IMR-90 (cell line): ENCODE measurements around the gene EPHA2. TPM values are rescaled to one million over a fixed set of nuclear protein-coding genes. Genes with fewer than 3 reads are reported as not detected.

Source experiments
- ATAC-seq: fragments of 200-7000 bp; cut with Tn5 transposase; 2 replicates; pipeline ENCODE4 v1.9.1; 2020; ENCODE audit warnings: low read depth, mild to moderate bottlenecking, moderate library complexity
- BruUV-seq: library from RNA; stranded (reverse); fragments of 400-500 nt; replicated peaks from 2 replicates; lab custom pipeline; 2021; lab: Mats Ljungman, UMichigan
- CTCF ChIA-PET: fragments of 300-600 bp; formaldehyde crosslinking; extraction: SDS; loops from one replicate; lab custom pipeline; 2021; ENCODE audit warnings: antibody characterized with exemption; lab: Yijun Ruan, JAX
- POLR2A ChIA-PET: fragments of 300-600 bp; sonication (Branson Sonifier 250); formaldehyde crosslinking; loops from one replicate; lab custom pipeline; 2022; ENCODE audit warnings: antibody characterized with exemption; ENCODE audit not compliant: unreplicated experiment; lab: Charles Lee
- DNase-seq: peaks from one replicate; pipeline ENCODE4 v3.0.0; 2013
- H2AFZ ChIP-seq: replicated peaks from 2 replicates; pipeline ENCODE3; 2013; ENCODE audit warnings: low read length, mild to moderate bottlenecking; ENCODE audit not compliant: poor library complexity
- H2AK5ac ChIP-seq: 2 replicates; pipeline ENCODE4 v1.6.1; 2013; ENCODE audit warnings: low read depth, low read length, inconsistent platforms
- H2AK9ac ChIP-seq: replicated peaks from 2 replicates; pipeline ENCODE3; 2013; ENCODE audit warnings: mild to moderate bottlenecking, low read depth, low read length, moderate library complexity; ENCODE audit not compliant: poor library complexity
- H2BK120ac ChIP-seq: 2 replicates; pipeline ENCODE4 v1.6.1; 2013; ENCODE audit warnings: low read depth, low read length, inconsistent platforms
- H2BK15ac ChIP-seq: 3 replicates; pipeline ENCODE4 v1.6.1; 2013; ENCODE audit warnings: low read depth, low read length, inconsistent platforms
- H2BK20ac ChIP-seq: 2 replicates; pipeline ENCODE4 v1.6.1; 2013; ENCODE audit warnings: low read depth, mild to moderate bottlenecking, inconsistent platforms, low read length, moderate library complexity
- H2BK5ac ChIP-seq: 2 replicates; pipeline ENCODE4 v1.6.1; 2013; ENCODE audit warnings: mild to moderate bottlenecking, low read depth, low read length, inconsistent platforms; ENCODE audit not compliant: poor library complexity, severe bottlenecking
- H3K14ac ChIP-seq: replicated peaks from 2 replicates; pipeline ENCODE4 v1.6.1; 2013; ENCODE audit warnings: low read depth, low read length, inconsistent platforms
- H3K18ac ChIP-seq: 2 replicates; pipeline ENCODE4 v1.6.1; 2013; ENCODE audit warnings: low read depth, low read length, control low read depth
- H3K23ac ChIP-seq: 2 replicates; pipeline ENCODE4 v1.6.1; 2013; ENCODE audit warnings: low read depth, low read length, inconsistent platforms
- H3K27ac ChIP-seq: 2 replicates; pipeline ENCODE4 v1.5.1; 2013; ENCODE audit warnings: mild to moderate bottlenecking, control low read depth, low read length; ENCODE audit not compliant: insufficient read depth
- H3K27me3 ChIP-seq: 2 replicates; pipeline ENCODE4 v1.6.1; 2013; ENCODE audit warnings: low read length; ENCODE audit not compliant: control insufficient read depth, insufficient read depth
- H3K36me3 ChIP-seq: 2 replicates; pipeline ENCODE4 v1.6.1; 2013; ENCODE audit warnings: low read length, mixed read lengths; ENCODE audit not compliant: control insufficient read depth, insufficient read depth
- H3K4ac ChIP-seq: 2 replicates; pipeline ENCODE4 v1.6.1; 2013; ENCODE audit warnings: low read depth, low read length, inconsistent platforms
- H3K4me1 ChIP-seq: 2 replicates; pipeline ENCODE4 v1.6.1; 2013; ENCODE audit warnings: low read length, mixed read lengths; ENCODE audit not compliant: control insufficient read depth, insufficient read depth
- H3K4me2 ChIP-seq: 2 replicates; pipeline ENCODE4 v1.6.1; 2013; ENCODE audit warnings: low read depth, mild to moderate bottlenecking, control low read depth, low read length, moderate library complexity
- H3K4me3 ChIP-seq: 2 replicates; pipeline ENCODE4 v1.5.1; 2013; ENCODE audit warnings: low read depth, mild to moderate bottlenecking, control low read depth, low read length, moderate library complexity; ENCODE audit not compliant: insufficient read depth
- H3K56ac ChIP-seq: 2 replicates; pipeline ENCODE4 v1.6.1; 2013; ENCODE audit warnings: low read length, inconsistent platforms; ENCODE audit not compliant: insufficient read depth; ENCODE audit errors: extremely low read depth
- H3K79me1 ChIP-seq, 2 experiments: 2 replicates each; pipeline ENCODE4 v1.6.1; 2013; ENCODE audit warnings: low read length in 2 of 2, inconsistent platforms in 1 of 2, low read depth in 1 of 2
- H3K9ac ChIP-seq: 2 replicates; pipeline ENCODE4 v1.6.1; 2013; ENCODE audit warnings: low read depth, low read length, control low read depth
- H3K9me1 ChIP-seq: 2 replicates; pipeline ENCODE4 v1.6.1; 2013; ENCODE audit warnings: low read length, inconsistent platforms; ENCODE audit not compliant: insufficient read depth
- H3K9me3 ChIP-seq: 2 replicates; pipeline ENCODE4 v1.6.1; 2013; ENCODE audit warnings: low read length; ENCODE audit not compliant: control insufficient read depth, insufficient read depth
- H4K20me1 ChIP-seq: 2 replicates; pipeline ENCODE4 v1.6.1; 2013; ENCODE audit warnings: low read length, inconsistent platforms; ENCODE audit not compliant: insufficient read depth
- H4K5ac ChIP-seq: 2 replicates; pipeline ENCODE4 v1.6.1; 2013; ENCODE audit warnings: mild to moderate bottlenecking, low read depth, low read length, control low read depth
- H4K8ac ChIP-seq, 2 experiments: 2 replicates each; pipeline ENCODE4 v1.6.1; 2013; ENCODE audit warnings: low read depth in 2 of 2, low read length in 2 of 2, control low read depth in 1 of 2, inconsistent platforms in 1 of 2
- H4K91ac ChIP-seq: 2 replicates; pipeline ENCODE4 v1.6.1; 2013; ENCODE audit warnings: low read depth, low read length, inconsistent platforms; ENCODE audit not compliant: insufficient read depth
- SMC3 ChIP-seq: fragments of 150-350 bp; IDR thresholded peaks from 2 replicates; pipeline ENCODE4 v1.6.1; 2016; ENCODE audit warnings: low read depth, mild to moderate bottlenecking, antibody characterized with exemption, low read length, moderate library complexity
- WGBS, 2 experiments: methylation state at CpG; one replicate each; pipeline versions ENCODE4 v1.1.5 to v1.1.7; 2013; ENCODE audit warnings: missing lambda C conversion rate in 2 of 2; ENCODE audit not compliant: insufficient read length in 1 of 2; ENCODE audit errors: extremely low coverage in 2 of 2; 5-methylcytosine and 5-hydroxymethylcytosine counted together
- dilution Hi-C: fragments of 300-500 bp; cut with HindIII; formaldehyde crosslinking; loops from one replicate; pipeline ENCODE4 v1.14.3; 2018; ENCODE audit warnings: low sequenced_read_pairs; ENCODE audit not compliant: unreplicated experiment
- in situ Hi-C: fragments of 300-500 bp; cut with MboI; formaldehyde crosslinking; loops from 3 replicates; pipeline ENCODE4 v1.14.3; 2019; ENCODE audit warnings: low sequenced_read_pairs, inconsistent platforms, mixed read lengths
- intact Hi-C: fragments of 100-400 bp; cut with micrococcal nuclease; formaldehyde crosslinking; loops from 2 replicates; pipeline ENCODE4 v1.10.0; 2022
- polyA plus RNA-seq, 3 experiments: library from polyadenylated mRNA; depleted of rRNA; stranded (reverse); fragments of >200 nt; gene quantifications; 2 replicates each; pipeline ENCODE4 v1.2.3, GENCODE V29; 2012; ENCODE audit warnings: low replicate concordance in 1 of 3
- total RNA-seq: library from RNA; depleted of rRNA; stranded (reverse); fragments of >200 nt; gene quantifications from 2 replicates; pipeline ENCODE4 v1.2.3, GENCODE V29; 2012

EPHA2 gene
- total and polyA plus RNA-seq, 2 of the 4 experiments (the other 2 are of a cell fraction): 24.0 to 72.6 TPM

DNA sequence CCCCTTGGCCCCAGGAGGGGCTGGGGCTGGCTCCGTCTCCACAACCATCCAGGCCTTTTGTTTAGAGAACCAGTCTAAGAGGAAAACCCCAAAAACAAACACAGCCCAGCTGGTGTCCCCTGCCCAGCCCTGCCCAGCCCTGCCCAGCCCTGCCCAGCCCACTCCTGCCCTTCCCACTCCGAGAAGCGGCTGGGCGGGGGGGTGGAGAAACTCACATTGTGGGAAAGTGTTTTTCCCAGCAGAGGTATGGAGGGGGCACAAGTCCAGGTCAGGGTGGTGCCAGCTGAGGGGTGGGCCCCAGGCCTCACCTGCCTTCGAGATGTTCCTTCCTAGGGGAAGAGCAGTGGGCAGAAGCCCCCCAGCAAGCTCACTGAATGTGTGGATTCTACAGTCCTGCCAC lies 72.4 kb downstream of the EPHA2 start:
- Histone ChIP-seq H3K14ac (no peak overlapping the region), H2AK5ac (no peak overlapping the region), H3K9me1 (no peaks in the 10 kb centered on the region; the same call in 1 of the 2 replicates), H3K9ac (no peak overlapping the region), H3K4me2 (no peak overlapping the region), H2BK20ac (no peak overlapping the region), H2BK5ac (no peak overlapping the region), H3K56ac (no peak overlapping the region), H3K23ac (no peak overlapping the region), H3K4ac (peak overlapping the region; percentile 71), H3K27ac (no peak overlapping the region), H4K91ac (no peak overlapping the region), H3K4me3 (no peak overlapping the region), H4K20me1 (no peaks in the 10 kb centered on the region), H2BK120ac (no peak overlapping the region), H3K9me3 (no peaks in the 10 kb centered on the region), H2AK9ac (peak overlapping the region; percentile 70), H3K36me3 (no peaks in the 10 kb centered on the region), H3K4me1 (peaks cover 3% of the 10 kb centered on the region), H3K18ac (no peak overlapping the region), H3K27me3 (no peaks in the 10 kb centered on the region), H2BK15ac (no peak overlapping the region), H4K8ac (no peak overlapping the region), H2AFZ (peak overlapping the region; percentile 41), H4K5ac (no peak overlapping the region), H3K79me1 (no peaks in the 10 kb centered on the region; a peak in 1 of 4 replicates)
- BruUV-seq: no TSS peak
- POLR2A ChIA-PET: no interaction called here
- in situ Hi-C loops: loop anchor here (5.0 kb wide), 1 partner anchor 279 kb away; no protein-coding TSS in a partner anchor
- CTCF ChIA-PET: interaction anchor here (1.1 to 3.0 kb wide), 3 partner anchors 28 to 106 kb away, joined by 3 to 13 read pairs (median 4); no protein-coding TSS in a partner anchor
- TF ChIP-seq SMC3: no peak
- WGBS, 2 experiments: no CpG with 5 or more reads among the region's 5 CpGs
- dilution Hi-C loops: no loop called here
- intact Hi-C loops: no loop called here
- ATAC-seq: no peak
- DNase-seq: no peak
